ENCODE measurements around the gene FNDC1. TPM values are rescaled to one million over a fixed set of nuclear protein-coding genes. Genes with fewer than 3 reads are reported as not detected.

The FNDC1 gene
- total RNA-seq, 1 donor from 2014 or later: 13.8 TPM

DNA sequence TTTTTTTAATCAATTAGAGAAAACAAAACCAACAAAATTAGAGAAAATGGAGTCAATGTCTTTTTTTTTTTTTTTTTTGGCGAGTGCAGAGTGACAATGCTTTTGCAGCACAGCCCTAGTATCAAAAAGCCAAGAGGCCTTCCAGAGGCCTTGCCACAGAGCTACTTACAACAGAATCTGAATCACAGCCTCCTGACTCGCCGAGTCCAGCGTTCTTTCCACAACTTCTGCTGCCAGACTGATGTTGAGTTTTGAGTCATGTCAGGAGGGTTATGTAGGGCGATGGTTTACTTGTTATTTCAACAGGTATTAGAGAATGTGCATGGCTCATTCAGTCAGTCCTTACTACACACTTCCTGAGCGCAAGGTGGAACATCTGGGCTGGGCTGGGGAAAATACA lies 88.6 kb downstream of the FNDC1 start:
- Mint-ChIP-seq H3K27me3 (ENCODE audit: low read depth) (peaks cover 2% of the 10 kb centered on the region), H3K4me3 (ENCODE audit: unreplicated experiment) (no peak overlapping the region), H3K4me1 (ENCODE audit: low read depth) (no peaks in the 10 kb centered on the region), H3K27ac (ENCODE audit: unreplicated experiment) (no peak overlapping the region), H3K36me3 (ENCODE audit: low read depth) (peaks cover 1% of the 10 kb centered on the region), H3K9me3 (ENCODE audit: low read depth) (no peaks in the 10 kb centered on the region)
- DNase-seq (ENCODE audit: low spot score): no peak
- TF ChIP-seq, protein P1, sequence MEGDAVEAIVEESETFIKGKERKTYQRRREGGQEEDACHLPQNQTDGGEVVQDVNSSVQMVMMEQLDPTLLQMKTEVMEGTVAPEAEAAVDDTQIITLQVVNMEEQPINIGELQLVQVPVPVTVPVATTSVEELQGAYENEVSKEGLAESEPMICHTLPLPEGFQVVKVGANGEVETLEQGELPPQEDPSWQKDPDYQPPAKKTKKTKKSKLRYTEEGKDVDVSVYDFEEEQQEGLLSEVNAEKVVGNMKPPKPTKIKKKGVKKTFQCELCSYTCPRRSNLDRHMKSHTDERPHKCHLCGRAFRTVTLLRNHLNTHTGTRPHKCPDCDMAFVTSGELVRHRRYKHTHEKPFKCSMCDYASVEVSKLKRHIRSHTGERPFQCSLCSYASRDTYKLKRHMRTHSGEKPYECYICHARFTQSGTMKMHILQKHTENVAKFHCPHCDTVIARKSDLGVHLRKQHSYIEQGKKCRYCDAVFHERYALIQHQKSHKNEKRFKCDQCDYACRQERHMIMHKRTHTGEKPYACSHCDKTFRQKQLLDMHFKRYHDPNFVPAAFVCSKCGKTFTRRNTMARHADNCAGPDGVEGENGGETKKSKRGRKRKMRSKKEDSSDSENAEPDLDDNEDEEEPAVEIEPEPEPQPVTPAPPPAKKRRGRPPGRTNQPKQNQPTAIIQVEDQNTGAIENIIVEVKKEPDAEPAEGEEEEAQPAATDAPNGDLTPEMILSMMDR (IDR thresholded peaks at IDR 0.05): no peak

- Mint-ChIP-seq H3K36me3 (ENCODE audit: low read depth) (peaks cover 1% of the 10 kb centered on the region), H3K27ac (ENCODE audit: unreplicated experiment) (no peak overlapping the region), H3K4me1 (ENCODE audit: low read depth) (no peaks in the 10 kb centered on the region), H3K27me3 (ENCODE audit: low read depth) (peaks cover 2% of the 10 kb centered on the region), H3K9me3 (ENCODE audit: low read depth) (no peaks in the 10 kb centered on the region), H3K4me3 (ENCODE audit: unreplicated experiment) (no peak overlapping the region)
- DNase-seq (ENCODE audit: low spot score): no peak
- TF ChIP-seq, protein P1 (IDR thresholded peaks at IDR 0.05): no peak
These were observed 90.4 kb downstream of the FNDC1 start for GRCh38 chr6:159259441-159260125.

DNA sequence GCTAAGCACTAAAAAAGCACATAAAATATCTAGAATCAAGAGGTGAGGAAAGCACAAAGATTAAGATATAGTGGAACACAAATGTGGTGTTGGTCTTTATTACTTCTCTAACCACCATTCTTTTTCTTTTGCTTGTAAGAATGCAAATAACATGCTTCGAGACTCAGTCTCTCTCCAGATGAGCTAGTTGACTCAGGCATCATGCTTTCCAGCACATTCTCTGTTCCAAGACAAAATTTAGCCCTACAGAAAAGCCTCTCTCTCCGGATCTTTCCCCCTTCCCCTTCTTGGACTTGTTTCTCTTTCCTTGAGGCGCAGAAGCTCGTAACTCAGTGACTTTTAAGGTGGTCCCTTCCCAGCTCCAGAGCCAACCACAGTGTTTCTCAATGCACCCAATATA lies 91.0 kb downstream of the FNDC1 start:
- Mint-ChIP-seq H3K27ac (ENCODE audit: unreplicated experiment) (no peak overlapping the region), H3K4me3 (ENCODE audit: unreplicated experiment) (no peak overlapping the region), H3K4me1 (ENCODE audit: low read depth) (no peaks in the 10 kb centered on the region), H3K27me3 (ENCODE audit: low read depth) (peaks cover 2% of the 10 kb centered on the region), H3K36me3 (ENCODE audit: low read depth) (no peaks in the 10 kb centered on the region), H3K9me3 (ENCODE audit: low read depth) (no peaks in the 10 kb centered on the region)
- no peak for DNase-seq (ENCODE audit: low spot score)
- TF ChIP-seq, protein P1 (IDR thresholded peaks at IDR 0.05): no peak

GRCh38 chr6:159261995-159262394 lies 92.8 kb downstream of the FNDC1 start:
- DNase-seq (ENCODE audit: low spot score): no peak
- Mint-ChIP-seq H3K36me3 (ENCODE audit: low read depth) (no peaks in the 10 kb centered on the region), H3K27me3 (ENCODE audit: low read depth) (peaks cover 2% of the 10 kb centered on the region), H3K4me3 (ENCODE audit: unreplicated experiment) (no peak overlapping the region), H3K27ac (ENCODE audit: unreplicated experiment) (no peak overlapping the region), H3K4me1 (ENCODE audit: low read depth) (no peaks in the 10 kb centered on the region), H3K9me3 (ENCODE audit: low read depth) (no peaks in the 10 kb centered on the region)
- TF ChIP-seq, protein P1 (IDR thresholded peaks at IDR 0.05): no peak

GRCh38 chr6:159262586-159262985 lies 93.4 kb downstream of the FNDC1 start:
- no peak overlapping the region for H3K4me3 Mint-ChIP-seq (ENCODE audit: unreplicated experiment)

More at GRCh38 chr6:159262586-159262985, 93.4 kb downstream of the FNDC1 start:
- H3K9me3 Mint-ChIP-seq (ENCODE audit: low read depth): no peaks in the 10 kb centered on the region
- no peaks in the 10 kb centered on the region for H3K36me3 Mint-ChIP-seq (ENCODE audit: low read depth)
- H3K4me1 Mint-ChIP-seq (ENCODE audit: low read depth): no peaks in the 10 kb centered on the region
- DNase-seq (ENCODE audit: low spot score): no peak
- TF ChIP-seq, protein P1 (IDR thresholded peaks at IDR 0.05): no peak
- H3K27me3 Mint-ChIP-seq (ENCODE audit: low read depth): peaks cover 2% of the 10 kb centered on the region
- no peak overlapping the region for H3K27ac Mint-ChIP-seq (ENCODE audit: unreplicated experiment)
